ENCODE measurements around the gene STK32B.

Gene STK32B

GRCh38 chr4:5470318-5471198 lies 419.3 kb downstream of the STK32B start:
- peak; percentile 14 for DNase-seq (ENCODE audit: low spot score)

GRCh38 chr4:5471206-5471605 lies 419.9 kb downstream of the STK32B start:
- no peak for DNase-seq (ENCODE audit: low spot score)

DNA sequence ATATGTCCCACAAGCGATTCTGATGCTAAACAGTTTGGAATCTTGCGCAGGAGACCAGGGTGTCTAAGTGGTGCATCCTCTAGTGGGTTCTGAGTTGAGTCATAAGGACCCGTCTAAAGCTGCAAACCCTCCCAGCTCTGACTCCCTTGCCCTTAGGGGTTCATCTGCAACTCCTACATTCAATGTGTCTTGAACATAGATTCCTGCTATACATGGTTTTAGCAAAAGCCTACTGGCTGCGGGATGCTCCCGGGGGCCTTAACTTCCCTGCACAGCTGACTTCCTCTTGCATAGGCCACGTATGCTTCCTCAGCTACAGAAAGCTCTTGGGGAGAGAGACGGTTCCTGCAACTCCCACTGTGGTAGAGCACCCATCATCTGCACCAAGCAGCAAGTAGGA lies 420.4 kb downstream of the STK32B start:
- DNase-seq (ENCODE audit: low spot score), result no peak

- DNase-seq (ENCODE audit: low spot score), result no peak
Observed at GRCh38 chr4:5472160-5472591, 420.9 kb downstream of the STK32B start.

- no peak for DNase-seq (ENCODE audit: low spot score)
Observed at GRCh38 chr4:5473125-5473524, 421.8 kb downstream of the STK32B start.

DNA sequence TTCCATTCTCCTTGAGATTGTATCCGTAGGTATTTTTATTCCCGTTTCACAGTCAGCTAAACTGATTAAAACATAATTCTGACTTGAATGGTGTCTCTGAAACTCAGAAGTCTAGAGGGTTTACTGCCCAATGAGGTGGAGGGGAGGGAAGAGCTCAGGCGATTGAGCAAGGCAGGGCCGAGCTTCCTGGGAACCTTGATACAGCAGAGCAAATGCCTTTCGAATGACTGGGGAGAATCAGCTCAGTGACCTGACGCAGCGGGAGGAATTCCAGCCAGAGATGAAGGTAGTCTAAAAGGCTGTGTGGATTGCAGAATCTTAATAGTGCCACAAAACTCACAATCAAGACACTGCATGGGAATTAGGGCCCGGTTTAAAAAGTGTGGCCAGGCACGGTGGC lies 423.5 kb downstream of the STK32B start:
- DNase-seq (ENCODE audit: low spot score), result no peak

DNA sequence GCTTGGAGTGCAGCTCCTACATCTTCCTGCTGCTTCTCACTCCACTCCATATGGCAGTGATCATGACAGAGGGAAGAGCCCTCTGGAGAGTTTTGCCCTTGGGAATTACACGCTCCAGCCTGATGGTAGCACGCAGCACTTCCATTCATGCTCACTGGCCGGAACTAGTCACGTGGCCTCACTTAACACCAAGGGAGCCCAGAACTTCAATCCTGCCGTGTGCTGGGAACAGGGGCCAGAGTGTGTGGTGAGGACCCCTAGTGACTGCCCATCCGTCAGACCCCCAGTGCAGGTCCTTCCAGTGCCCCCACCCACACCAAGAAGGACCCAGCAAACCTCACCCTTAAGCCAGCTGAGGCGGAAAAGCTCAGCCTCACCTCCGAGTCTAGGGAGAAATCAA lies 426.3 kb downstream of the STK32B start:
- DNase-seq (ENCODE audit: low spot score), result no peak

DNA sequence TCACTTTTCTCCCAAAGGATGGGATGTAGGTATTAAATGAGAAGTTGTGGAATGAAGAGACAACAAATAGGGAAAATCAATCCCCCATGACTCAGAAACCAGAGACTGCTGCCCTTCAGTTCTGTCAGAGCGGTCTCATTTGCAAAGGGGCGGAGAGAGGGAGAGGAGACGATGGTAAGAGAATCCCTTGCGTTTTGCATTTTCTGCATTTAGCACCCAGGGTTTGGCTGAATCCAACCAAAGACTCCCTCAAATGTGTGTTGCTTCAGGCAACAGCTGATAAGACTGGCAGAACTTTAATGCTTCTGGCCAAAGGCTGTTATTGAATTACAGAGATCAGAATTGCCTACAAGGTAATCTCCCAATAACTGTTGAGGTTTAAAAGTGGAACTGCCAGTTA lies 426.9 kb downstream of the STK32B start:
- no peak for DNase-seq (ENCODE audit: low spot score)

DNA sequence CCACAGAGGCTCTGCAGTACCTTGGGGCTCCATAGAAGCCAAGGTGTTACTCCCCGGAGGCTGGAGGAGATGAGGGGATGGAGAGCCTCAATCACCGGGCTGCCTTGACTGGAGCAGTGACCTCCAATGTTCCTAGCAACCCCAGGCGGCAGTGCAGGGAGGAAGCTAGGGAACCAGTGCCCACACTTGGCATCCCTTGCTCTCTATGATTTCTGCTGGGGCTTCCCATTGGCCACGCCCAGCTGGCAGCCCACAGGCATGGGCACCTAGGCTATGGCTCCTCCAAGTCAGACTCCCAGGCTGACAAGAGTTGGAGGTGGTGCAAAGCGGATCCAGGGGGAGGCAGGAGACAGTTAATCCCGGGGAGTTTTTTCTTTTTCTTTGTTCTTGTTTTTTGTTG lies 427.4 kb downstream of the STK32B start:
- DNase-seq (ENCODE audit: low spot score), result no peak

GRCh38 chr4:5479518-5480060 lies 428.3 kb downstream of the STK32B start:
- DNase-seq (ENCODE audit: low spot score), result no peak

DNA sequence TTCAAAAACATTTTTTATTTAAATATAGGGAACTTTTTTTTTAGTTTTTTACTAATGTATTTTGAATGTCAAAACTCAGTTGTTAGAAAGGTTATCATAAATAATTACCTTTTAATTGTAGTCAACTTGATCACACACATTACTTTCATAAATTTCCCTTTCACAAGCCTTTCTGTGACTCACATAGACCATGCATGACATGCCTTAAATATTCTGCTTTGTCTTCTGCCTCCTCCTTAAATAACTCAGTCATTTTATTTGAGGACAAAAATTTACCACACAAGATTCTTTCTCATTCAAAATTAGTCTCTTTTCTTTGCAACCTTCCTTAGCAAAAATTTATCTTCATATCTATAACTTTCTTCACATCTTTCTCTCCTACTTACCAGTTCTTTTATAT lies 437.1 kb downstream of the STK32B start:
- no peak for DNase-seq (ENCODE audit: low spot score)

- DNase-seq (ENCODE audit: low spot score), result no peak
Observed at GRCh38 chr4:5489260-5489659, 438.0 kb downstream of the STK32B start.

GRCh38 chr4:5497489-5497888 lies 446.2 kb downstream of the STK32B start:
- DNase-seq (ENCODE audit: low spot score), result no peak

DNA sequence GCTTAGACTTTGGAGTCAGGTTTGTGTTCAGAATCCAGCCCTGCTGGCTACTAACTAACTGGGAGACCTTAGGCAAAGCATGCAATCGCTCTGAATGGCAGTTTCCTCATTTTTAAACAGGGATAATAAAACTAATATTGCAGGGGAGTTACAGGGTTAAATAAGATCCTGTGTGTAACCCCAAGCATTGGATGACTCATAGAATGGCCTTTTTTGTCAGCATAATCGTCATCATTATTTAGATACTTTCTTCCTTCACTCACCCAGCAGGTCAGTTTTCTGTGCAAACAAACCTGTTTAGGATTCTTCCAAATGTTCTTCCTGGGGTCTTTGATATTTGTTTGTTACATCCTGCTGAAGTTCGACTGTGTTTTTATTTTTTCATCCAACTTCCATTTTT lies 448.9 kb downstream of the STK32B start:
- DNase-seq (ENCODE audit: low spot score), result no peak

DNA sequence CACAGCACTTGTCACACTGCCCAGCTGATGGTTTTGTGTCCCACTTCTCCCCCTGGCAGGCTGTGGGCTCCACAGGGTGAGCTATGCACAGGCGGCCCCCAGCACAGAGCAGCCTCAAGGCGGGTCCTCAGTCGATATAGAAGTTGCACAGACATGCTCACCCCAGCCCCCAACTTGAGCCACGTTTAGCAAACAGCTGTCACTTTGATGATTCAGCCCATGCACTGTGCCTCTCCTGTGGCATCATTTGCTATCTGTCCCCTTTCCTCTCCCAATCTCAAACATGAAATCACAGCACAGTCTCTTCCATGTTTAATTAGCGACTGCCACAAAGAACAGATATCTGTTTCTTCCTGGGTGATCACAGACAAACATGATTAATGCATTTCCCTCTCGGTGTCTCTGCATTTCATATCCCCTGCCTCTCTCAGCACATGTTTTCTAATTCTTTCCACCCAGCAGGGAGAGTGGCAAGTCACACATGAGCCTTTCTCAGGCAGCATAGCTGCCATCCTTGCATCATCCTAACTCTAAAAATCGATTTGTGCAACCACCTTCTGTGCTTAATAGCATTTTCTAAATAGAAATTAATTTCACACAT lies 452.2 kb downstream of the STK32B start:
- no peak for DNase-seq (ENCODE audit: low spot score)

DNA sequence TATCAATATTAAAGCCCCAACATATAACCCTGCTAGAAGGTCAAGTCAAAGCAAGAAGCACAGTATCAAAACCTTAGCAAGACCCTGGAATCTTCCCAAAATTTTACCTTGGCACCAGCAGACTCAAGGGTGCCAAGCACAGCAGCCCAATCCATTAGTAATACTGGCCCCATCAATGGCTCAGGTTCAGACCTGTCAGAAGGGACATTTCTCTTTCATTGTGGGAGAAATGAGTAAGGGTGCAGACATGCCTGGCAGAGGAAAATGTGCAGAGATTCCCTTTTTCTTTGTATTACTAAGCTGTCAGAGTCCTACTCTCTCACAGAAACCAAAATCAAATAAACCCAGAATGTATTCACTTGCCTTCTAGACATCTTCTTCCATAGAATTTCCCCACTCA lies 453.2 kb downstream of the STK32B start:
- DNase-seq (ENCODE audit: low spot score), result no peak

DNA sequence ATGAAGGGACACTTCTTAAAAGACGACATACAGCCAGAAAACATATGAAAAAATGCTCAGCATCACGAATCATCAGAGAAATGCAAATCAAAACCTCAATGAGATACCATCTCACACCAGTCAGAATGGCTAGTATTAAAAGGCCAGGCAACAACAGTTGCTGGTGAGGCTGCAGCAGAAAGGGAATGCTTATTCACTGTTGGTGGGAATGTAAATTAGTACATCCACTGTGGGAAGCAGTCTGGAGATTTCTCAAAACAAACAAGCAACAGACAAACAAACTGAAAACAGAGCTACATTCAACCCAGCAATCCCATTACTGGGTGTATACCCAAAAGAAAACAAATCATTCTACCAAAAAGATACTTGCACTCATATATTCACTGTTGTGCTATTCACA lies 459.2 kb downstream of the STK32B start:
- no peak for DNase-seq (ENCODE audit: low spot score)

DNA sequence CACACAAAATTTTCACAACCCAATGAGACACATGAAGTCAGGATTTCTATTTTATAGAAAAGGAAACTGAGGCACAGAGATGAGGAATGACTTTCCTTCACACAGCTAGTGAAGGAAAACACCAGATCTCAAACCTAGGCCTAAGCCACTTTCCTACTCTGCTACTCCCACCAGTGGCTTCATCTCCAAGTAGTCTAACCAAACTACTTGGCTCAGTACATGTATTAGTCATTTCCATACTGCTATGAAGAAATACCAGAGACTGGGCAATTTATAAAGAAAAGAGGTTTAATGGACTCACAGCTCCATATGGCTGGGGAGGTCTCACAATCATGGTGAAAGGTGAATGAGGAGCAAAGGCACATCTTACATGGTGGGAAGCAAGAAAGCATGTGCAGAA lies 460.5 kb downstream of the STK32B start:
- no peak for DNase-seq (ENCODE audit: low spot score)

DNA sequence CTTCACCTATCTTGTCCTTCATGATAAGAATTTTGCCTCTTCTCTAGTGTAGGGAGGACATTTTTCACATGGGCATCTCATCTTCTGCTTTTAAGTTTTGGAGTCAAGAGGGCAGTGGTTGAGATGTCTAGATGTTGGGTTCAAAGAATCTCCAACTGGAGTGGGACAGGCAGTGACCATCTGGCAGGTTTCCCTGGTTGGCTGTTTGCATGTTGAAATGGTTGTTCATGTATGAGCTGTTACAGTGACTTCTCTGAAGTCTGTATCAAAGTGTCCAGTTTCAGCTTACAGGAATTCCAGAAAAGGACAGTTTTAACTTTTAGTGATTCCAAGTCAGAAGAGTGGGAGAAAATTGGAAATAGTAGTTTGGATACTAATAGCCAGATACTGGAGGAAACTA lies 464.4 kb downstream of the STK32B start:
- DNase-seq (ENCODE audit: low spot score), result no peak

DNA sequence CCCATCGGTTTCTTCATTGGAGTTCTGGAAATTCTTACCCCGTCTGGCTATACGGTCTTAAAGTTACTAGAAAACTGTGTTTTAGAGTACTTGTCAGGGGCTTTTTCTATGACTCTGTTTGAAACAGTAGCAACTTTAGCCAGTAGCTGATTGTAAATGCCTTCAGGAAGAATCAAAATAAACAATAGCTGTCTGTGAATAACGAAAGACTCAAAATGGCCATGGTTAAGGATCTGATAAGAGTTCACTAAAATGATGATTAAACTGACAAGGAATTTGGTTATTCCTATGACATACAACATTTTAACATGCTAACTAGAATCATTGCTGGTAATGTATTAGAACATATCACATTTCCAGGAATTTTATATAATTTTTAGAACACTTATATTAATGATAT lies 466.1 kb downstream of the STK32B start:
- no peak for DNase-seq (ENCODE audit: low spot score)

- peak; percentile 16 for DNase-seq (ENCODE audit: low spot score)
Observed at GRCh38 chr4:5524446-5525299, 473.4 kb downstream of the STK32B start.

- DNase-seq (ENCODE audit: low spot score), result no peak
Observed at GRCh38 chr4:5526080-5526846, 475.0 kb downstream of the STK32B start.

Measured in pons (tissue), 1 donor.